ENCODE data around the gene PDE2A. TPM values are rescaled to one million over a fixed set of nuclear protein-coding genes. Genes with fewer than 3 reads are reported as not detected.

Gene PDE2A
- total RNA-seq, 1 experiment from 2014 or later, result 3.7 TPM

DNA sequence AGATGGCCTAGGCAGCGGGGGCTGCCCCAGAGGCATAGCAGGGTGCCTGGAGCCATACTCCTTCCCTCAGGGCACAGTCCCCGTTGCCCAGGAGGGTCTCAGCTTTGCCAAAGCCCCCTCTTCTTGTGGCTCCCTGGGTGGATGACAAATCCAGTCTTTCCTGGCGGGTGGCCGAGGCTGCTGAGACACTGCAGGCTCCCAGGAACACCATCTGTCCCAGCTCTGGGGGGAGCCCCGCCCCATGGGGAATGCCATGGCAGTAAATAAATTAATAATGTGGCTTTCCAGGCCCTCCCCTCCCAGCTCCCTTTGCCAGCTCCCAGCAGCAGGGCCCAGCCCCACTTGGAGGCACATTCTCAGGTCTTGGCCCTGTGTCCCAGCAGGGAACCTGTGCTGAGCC lies 45.0 kb downstream of the PDE2A start:
- Mint-ChIP-seq H3K36me3 (no peaks in the 10 kb centered on the region), H3K9me3 (no peaks in the 10 kb centered on the region), H3K27me3 (ENCODE audit: low read depth) (no peaks in the 10 kb centered on the region; the same call in 1 of the 2 replicates), H3K4me1 (peaks cover 11% of the 10 kb centered on the region), H3K4me3 (no peak overlapping the region), H3K27ac (no peak overlapping the region)
- ChIA-PET POLR2A (no interaction called here), CTCF (interaction anchor here (1.2 to 6.7 kb wide), 5 partner anchors 14 to 158 kb away, joined by 5 to 43 read pairs (median 9); no protein-coding TSS in a partner anchor)
- no peak for TF ChIP-seq MXD4 (CRISPR knock-in tag; IDR thresholded peaks at IDR 0.05; ENCODE audit: borderline replicate concordance)
- TF ChIP-seq, protein P1, sequence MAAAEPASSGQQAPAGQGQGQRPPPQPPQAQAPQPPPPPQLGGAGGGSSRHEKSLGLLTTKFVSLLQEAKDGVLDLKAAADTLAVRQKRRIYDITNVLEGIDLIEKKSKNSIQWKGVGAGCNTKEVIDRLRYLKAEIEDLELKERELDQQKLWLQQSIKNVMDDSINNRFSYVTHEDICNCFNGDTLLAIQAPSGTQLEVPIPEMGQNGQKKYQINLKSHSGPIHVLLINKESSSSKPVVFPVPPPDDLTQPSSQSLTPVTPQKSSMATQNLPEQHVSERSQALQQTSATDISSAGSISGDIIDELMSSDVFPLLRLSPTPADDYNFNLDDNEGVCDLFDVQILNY (CRISPR knock-in tag; IDR thresholded peaks at IDR 0.05), result no peak
- TF ChIP-seq, protein P2, sequence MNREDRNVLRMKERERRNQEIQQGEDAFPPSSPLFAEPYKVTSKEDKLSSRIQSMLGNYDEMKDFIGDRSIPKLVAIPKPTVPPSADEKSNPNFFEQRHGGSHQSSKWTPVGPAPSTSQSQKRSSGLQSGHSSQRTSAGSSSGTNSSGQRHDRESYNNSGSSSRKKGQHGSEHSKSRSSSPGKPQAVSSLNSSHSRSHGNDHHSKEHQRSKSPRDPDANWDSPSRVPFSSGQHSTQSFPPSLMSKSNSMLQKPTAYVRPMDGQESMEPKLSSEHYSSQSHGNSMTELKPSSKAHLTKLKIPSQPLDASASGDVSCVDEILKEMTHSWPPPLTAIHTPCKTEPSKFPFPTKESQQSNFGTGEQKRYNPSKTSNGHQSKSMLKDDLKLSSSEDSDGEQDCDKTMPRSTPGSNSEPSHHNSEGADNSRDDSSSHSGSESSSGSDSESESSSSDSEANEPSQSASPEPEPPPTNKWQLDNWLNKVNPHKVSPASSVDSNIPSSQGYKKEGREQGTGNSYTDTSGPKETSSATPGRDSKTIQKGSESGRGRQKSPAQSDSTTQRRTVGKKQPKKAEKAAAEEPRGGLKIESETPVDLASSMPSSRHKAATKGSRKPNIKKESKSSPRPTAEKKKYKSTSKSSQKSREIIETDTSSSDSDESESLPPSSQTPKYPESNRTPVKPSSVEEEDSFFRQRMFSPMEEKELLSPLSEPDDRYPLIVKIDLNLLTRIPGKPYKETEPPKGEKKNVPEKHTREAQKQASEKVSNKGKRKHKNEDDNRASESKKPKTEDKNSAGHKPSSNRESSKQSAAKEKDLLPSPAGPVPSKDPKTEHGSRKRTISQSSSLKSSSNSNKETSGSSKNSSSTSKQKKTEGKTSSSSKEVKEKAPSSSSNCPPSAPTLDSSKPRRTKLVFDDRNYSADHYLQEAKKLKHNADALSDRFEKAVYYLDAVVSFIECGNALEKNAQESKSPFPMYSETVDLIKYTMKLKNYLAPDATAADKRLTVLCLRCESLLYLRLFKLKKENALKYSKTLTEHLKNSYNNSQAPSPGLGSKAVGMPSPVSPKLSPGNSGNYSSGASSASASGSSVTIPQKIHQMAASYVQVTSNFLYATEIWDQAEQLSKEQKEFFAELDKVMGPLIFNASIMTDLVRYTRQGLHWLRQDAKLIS (CRISPR knock-in tag; IDR thresholded peaks at IDR 0.05; ENCODE audit: borderline replicate concordance), result no peak
- no peak for DNase-seq (ENCODE audit: low spot score)
- ATAC-seq, result no peak

GRCh38 chr11:72627594-72628281 lies 46.5 kb downstream of the PDE2A start:
- H3K9me3 Mint-ChIP-seq, result no peaks in the 10 kb centered on the region
- no peak overlapping the region for H3K4me3 Mint-ChIP-seq
- no peak overlapping the region for H3K27ac Mint-ChIP-seq
- H3K36me3 Mint-ChIP-seq, result no peaks in the 10 kb centered on the region
- H3K4me1 Mint-ChIP-seq, result peaks cover 8% of the 10 kb centered on the region
- ChIA-PET CTCF (interaction anchor here (0.8 to 6.7 kb wide), 3 partner anchors 28 to 156 kb away, joined by 4 to 43 read pairs (median 11); no protein-coding TSS in a partner anchor), POLR2A (no interaction called here)
- no peak for TF ChIP-seq SOX15 (CRISPR knock-in tag; IDR thresholded peaks at IDR 0.05)
- TF ChIP-seq NFE2L1 (CRISPR knock-in tag; IDR thresholded peaks at IDR 0.05), result no peak
- TF ChIP-seq TEAD4 (CRISPR knock-in tag; IDR thresholded peaks at IDR 0.05), result no peak
- no peak for TF ChIP-seq NR2C2 (CRISPR knock-in tag; IDR thresholded peaks at IDR 0.05)
- no peak for TF ChIP-seq GRHL2 (CRISPR knock-in tag; IDR thresholded peaks at IDR 0.05; ENCODE audit: insufficient replicate concordance, severe bottlenecking)
- TF ChIP-seq TEAD1 (CRISPR knock-in tag; IDR thresholded peaks at IDR 0.05), result no peak
- ATAC-seq, result no peak
- H3K27me3 Mint-ChIP-seq (ENCODE audit: low read depth), result no peaks in the 10 kb centered on the region; the same call in 1 of the 2 replicates
- no peak for DNase-seq (ENCODE audit: low spot score)

DNA sequence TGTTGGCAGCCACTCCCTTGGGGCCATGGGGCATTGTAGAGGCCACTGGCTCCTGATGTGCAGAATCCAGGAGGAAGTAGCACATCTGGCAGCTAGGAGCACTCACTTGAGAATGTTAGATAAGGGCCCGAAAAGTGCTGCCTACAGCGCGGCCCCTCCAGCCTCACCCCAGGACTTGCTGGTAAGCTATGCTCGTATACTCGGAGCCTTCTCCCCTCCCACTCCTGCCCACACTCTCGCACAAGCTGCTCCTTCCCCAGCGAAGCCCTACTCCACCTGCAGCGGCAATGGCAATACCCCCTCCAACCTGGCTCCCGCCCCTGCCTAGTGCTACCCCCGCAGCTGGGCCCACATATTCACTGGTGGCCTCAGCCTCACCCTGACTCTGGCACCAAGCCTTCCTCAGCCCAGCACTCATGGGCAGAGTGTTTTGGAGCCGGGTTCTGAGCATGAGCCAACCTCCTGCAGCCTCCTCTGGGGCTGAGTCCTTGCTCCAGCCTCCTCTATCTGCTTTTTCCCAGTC lies 47.7 kb downstream of the PDE2A start:
- ChIA-PET CTCF (interaction anchor here (0.5 to 6.7 kb wide), 6 partner anchors 17 to 58 kb away, joined by 3 to 43 read pairs (median 6); no protein-coding TSS in a partner anchor), POLR2A (interaction anchor here (0.5 kb wide), 1 partner anchor 46 kb away, joined by 4 read pairs; no protein-coding TSS in a partner anchor)
- DNase-seq (ENCODE audit: low spot score) (no peak), ATAC-seq (no peak)
- H3K27ac Mint-ChIP-seq, result no peak overlapping the region
- H3K27me3 Mint-ChIP-seq (ENCODE audit: low read depth), result peaks cover under 1% of the 10 kb centered on the region; the same call in 1 of the 2 replicates
- peaks cover 3% of the 10 kb centered on the region for H3K4me1 Mint-ChIP-seq
- no peaks in the 10 kb centered on the region for H3K36me3 Mint-ChIP-seq
- no peak overlapping the region for H3K4me3 Mint-ChIP-seq
- no peaks in the 10 kb centered on the region for H3K9me3 Mint-ChIP-seq
- TF ChIP-seq, protein P3, sequence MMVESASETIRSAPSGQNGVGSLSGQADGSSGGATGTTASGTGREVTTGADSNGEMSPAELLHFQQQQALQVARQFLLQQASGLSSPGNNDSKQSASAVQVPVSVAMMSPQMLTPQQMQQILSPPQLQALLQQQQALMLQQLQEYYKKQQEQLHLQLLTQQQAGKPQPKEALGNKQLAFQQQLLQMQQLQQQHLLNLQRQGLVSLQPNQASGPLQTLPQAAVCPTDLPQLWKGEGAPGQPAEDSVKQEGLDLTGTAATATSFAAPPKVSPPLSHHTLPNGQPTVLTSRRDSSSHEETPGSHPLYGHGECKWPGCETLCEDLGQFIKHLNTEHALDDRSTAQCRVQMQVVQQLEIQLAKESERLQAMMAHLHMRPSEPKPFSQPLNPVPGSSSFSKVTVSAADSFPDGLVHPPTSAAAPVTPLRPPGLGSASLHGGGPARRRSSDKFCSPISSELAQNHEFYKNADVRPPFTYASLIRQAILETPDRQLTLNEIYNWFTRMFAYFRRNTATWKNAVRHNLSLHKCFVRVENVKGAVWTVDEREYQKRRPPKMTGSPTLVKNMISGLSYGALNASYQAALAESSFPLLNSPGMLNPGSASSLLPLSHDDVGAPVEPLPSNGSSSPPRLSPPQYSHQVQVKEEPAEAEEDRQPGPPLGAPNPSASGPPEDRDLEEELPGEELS (CRISPR knock-in tag; IDR thresholded peaks at IDR 0.05), result no peak
- TF ChIP-seq, protein P4, sequence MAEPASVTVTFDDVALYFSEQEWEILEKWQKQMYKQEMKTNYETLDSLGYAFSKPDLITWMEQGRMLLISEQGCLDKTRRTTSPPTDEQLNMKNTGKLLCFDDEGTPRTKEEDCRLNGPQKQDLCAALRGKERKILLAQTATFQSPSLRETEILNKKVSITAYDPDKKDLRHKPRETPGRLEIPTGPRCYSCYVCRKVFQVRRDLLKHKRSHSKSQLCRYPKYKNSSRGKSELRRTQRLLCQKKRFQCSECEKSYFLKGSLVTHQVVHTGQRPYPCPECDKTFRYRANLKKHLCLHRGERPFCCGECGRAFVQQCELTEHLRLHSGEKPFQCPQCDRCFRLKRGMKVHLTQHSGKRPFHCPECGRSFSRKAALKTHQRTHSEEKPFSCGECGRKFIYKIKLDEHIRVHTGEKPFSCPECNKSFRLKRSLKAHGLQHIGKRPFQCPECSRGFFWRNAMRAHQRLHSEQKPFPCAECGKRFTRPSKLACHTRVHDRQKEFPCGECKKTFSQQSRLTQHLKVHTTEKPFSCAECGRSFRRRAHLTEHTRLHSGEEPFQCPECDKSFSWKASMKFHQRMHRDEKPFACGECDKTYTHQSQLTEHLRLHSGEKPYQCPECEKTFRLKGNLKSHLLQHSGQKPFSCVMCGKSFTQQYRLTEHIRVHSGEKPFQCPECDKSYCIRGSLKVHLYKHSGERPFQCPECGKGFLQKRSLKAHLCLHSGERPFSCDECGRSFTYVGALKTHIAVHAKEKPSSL (CRISPR knock-in tag; conservative IDR thresholded peaks at IDR 0.05), result no peak
- TF ChIP-seq, protein P5, sequence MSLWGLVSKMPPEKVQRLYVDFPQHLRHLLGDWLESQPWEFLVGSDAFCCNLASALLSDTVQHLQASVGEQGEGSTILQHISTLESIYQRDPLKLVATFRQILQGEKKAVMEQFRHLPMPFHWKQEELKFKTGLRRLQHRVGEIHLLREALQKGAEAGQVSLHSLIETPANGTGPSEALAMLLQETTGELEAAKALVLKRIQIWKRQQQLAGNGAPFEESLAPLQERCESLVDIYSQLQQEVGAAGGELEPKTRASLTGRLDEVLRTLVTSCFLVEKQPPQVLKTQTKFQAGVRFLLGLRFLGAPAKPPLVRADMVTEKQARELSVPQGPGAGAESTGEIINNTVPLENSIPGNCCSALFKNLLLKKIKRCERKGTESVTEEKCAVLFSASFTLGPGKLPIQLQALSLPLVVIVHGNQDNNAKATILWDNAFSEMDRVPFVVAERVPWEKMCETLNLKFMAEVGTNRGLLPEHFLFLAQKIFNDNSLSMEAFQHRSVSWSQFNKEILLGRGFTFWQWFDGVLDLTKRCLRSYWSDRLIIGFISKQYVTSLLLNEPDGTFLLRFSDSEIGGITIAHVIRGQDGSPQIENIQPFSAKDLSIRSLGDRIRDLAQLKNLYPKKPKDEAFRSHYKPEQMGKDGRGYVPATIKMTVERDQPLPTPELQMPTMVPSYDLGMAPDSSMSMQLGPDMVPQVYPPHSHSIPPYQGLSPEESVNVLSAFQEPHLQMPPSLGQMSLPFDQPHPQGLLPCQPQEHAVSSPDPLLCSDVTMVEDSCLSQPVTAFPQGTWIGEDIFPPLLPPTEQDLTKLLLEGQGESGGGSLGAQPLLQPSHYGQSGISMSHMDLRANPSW (CRISPR knock-in tag; conservative IDR thresholded peaks at IDR 0.05; ENCODE audit: low read depth), result no peak
- TF ChIP-seq ZNF423 (CRISPR knock-in tag; IDR thresholded peaks at IDR 0.05), result no peak
- TF ChIP-seq USF1 (CRISPR knock-in tag; IDR thresholded peaks at IDR 0.05), result no peak
- TF ChIP-seq ZSCAN18 (CRISPR knock-in tag; IDR thresholded peaks at IDR 0.05), result no peak

Data from WTC11 (cell line).